NOMO-1 treated with dmso at 0.1 percent for 144 hours (cell line): ENCODE data around the gene SCAMP2.
"Not testable (repeated sequence)": the region's sequence is repeated elsewhere in the genome, so short reads cannot be mapped to it uniquely, and the experiment has no call there.

Experiments used
- DNase-seq: peaks from one replicate; lab custom pipeline; 2025; ENCODE audit not compliant: unreplicated experiment; lab: John Stamatoyannopoulos, UW

Gene SCAMP2

GRCh38 chr15:74891469-74891868 is 18.3 kb upstream of the SCAMP2 start:
- no peak for DNase-seq

DNA sequence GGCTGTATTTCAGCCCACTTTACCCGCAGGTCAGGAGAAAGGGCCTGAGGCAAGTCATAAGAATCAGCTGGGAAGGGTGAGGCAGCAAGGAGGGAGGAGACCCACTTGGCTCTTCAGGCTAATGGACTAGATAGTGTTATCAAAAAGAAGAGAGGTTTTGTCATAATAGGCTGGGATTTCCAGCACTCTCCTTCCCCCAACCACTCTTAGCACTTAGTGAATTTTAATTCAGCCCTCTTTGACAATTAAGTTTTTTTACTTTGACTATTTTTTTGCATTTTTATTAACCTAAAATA is 17.4 kb upstream of the SCAMP2 start:
- no peak for DNase-seq

DNA sequence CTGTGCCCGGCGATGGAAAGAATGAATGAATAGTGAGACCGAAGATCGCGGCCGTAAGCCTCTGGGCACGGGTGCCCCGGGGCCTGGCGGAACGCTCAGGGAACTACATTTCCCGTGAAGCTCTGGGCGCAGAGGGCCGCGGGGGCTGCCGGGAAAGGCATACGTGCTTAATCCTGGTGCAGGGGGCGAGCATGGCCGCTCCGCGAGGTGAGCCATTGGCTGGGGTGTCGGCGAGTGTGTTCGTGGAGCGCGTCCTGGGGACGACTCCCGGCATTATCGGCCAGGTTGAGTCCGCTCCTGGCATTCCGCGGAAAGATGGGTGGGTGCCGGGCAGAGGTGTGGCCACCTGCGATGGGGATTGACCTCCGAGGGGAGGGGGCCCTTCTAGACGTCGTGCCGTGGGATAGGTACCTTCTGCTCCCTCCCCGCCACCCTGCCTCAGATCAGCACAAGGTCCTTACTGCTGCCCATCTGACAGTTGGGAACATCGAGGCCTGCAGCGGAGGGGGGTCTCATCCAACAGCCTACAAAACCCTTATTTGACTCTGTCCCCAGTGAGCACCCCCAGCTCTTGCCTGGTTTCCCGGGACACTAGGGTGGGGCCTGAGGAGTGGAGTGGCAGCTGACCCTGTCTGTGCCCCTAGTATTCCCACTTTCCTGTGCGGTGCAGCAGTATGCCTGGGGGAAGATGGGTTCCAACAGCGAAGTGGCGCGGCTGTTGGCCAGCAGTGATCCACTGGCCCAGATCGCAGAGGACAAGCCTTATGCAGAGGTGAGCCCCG is 16.9 kb upstream of the SCAMP2 start, which contains the start of gene MPI:
TSS of gene MPI (plus strand) at position 160 of the 782 bp plus-strand sequence. CDS start at position 192, 32 bp downstream.
- peak; percentile 77 for DNase-seq

DNA sequence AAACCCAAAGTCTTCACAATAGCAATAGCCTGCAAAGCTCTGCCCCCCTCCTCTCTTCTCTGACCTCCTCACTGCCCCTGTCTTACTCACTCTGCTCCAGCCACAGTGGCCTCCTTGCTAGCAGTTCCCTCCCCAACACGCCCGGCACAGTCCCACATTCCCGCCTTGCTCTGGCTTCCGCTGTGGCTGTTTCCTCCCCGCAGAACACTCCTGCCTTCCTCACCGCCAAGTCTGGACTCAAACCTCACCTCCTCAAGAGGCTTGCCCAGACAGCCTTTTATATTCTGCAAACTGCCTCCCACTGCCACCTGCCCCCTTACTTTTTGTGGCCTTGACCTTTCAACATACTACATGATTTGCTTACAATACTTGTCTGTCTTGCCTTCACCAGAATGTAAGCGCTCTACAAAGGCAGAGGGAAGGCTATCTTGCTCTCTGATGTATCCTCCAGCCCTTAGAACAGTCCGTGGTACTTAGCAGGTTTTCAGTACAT is 16.3 kb upstream of the SCAMP2 start:
- DNase-seq = no peak

DNA sequence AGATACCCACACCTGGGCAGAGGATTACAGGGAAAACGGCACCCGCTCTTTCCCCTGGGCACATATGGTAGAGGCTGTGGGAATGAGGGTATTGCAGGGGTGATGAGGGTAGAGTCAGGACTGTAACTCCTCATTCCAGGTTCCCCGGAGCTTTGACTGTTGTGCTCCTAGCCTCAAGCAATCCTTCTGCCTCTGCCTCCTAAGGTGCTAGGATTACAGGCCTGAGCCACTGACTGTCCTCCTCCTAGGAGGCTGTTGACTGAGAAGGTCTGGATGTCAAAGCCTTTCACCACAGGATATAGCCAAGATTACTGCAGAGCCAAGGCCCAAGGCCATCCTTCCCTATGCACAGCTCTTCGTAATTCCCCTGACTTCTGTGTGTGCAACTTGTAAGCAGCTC is 15.6 kb upstream of the SCAMP2 start:
- no peak for DNase-seq

- not testable (repeated sequence) for DNase-seq
These were observed 14.5 kb upstream of the SCAMP2 start for GRCh38 chr15:74887537-74888193.

GRCh38 chr15:74885461-74885860 is 12.3 kb upstream of the SCAMP2 start:
- DNase-seq = no peak

GRCh38 chr15:74884428-74885223 is 11.5 kb upstream of the SCAMP2 start:
- DNase-seq = no peak

- DNase-seq = no peak
These were observed 9.4 kb upstream of the SCAMP2 start for GRCh38 chr15:74882528-74882927.

- DNase-seq = no peak
These were observed 5.1 kb upstream of the SCAMP2 start for GRCh38 chr15:74878273-74878672.

- DNase-seq = no peak
These were observed 725 bp upstream of the SCAMP2 start for GRCh38 chr15:74873756-74874424.

DNA sequence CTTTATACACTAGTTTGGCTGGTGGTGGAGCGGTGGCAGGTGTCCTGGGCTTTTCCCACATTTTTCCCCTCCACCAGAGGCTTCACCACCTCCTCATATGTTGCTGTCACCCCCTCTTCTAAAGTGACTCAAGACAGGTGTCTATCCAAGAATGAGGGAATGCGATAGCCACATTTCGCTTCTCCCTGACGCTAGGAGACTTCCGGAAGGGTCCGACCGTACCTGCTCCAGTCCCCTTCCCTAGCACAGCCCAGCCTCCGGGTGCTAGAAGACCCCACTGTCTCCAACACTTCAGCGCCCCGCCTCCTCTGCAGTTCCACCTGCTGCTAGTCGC is 496 bp downstream of the SCAMP2 start:
- no peak for DNase-seq

- no peak for DNase-seq
These were observed 2.5 kb downstream of the SCAMP2 start for GRCh38 chr15:74870436-74871215.

DNA sequence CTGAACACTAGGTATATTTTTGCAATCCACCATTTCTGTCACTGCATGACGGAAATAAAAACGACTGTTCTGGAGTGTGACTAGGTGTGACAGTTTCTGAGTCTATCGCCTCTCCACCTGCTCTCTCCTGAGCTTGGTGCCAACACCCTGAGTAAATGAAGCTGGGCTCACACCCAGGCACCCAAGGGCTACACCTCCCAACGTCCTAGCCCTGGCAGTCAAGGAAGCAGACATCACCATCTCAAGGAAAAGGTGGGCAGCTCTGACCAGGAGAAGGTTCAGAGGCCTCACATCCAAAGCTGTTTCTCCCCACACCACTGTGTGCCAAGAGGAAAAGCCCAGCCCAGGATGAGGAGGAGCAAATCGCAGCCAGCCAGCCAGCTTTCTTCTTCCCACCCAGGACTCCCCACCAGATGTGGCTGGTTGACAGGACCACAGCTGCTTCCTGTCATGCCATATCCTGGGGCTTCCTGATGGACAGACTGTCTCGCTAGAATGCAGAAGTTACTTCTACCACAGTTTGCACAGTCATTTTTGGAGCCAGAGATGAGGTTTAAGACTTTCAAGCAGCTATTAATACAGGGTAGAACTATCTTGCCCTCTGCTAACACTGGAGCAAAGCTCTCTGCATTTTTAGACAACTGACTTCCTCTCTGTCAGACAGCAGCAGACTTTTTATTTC is 3.3 kb downstream of the SCAMP2 start:
- peak; percentile 86 for DNase-seq

- DNase-seq = no peak
These were observed 3.8 kb downstream of the SCAMP2 start for GRCh38 chr15:74869372-74869725.

DNA sequence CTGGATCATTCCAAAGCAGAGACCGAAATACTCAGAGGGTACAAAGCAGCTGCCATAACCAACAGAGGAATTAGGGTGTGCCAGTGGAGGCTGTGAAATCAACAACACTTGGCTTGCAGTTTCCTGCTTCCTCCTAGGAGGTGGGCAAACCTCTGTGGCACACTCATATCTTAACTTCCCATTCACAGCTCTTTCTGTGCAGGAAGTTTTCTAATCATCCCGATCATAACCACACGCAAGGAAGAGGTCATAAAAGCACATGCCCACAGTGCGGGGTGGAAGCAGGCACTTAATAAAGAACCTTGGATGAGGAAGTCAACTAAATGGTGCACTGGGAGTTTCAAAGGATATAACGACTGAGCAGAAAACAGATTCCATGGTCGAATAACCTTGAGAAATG is 5.1 kb downstream of the SCAMP2 start:
- DNase-seq = peak; percentile 62

DNA sequence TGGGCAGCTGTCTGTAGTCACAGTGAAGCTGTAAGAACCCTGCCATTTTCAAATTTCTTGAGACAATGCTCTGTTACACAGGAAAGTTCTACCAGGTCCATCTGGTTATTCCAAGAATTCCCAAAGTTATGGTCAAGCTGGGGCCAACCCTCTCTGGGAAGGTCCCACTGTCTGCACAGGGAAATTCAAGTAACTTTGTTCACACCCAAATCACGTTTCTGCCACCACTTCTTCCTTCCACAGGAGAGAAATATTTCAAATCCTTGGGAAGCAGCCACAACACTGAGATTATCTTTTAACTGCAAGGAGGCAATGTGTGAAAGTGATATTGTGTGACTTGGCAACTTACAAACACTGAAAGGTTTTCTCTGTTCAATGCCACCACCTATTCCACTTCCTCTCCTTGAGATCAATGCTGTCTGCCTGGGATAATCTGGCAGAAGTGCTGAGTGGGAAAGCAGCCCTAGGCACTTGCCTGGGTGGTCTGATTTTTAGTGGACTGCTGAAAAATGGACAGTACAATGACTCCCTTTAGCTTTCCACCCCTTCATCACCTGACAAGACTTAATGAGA is 5.6 kb downstream of the SCAMP2 start:
- DNase-seq = no peak

- no peak for DNase-seq
These were observed 7.1 kb downstream of the SCAMP2 start for GRCh38 chr15:74866090-74866489.

DNA sequence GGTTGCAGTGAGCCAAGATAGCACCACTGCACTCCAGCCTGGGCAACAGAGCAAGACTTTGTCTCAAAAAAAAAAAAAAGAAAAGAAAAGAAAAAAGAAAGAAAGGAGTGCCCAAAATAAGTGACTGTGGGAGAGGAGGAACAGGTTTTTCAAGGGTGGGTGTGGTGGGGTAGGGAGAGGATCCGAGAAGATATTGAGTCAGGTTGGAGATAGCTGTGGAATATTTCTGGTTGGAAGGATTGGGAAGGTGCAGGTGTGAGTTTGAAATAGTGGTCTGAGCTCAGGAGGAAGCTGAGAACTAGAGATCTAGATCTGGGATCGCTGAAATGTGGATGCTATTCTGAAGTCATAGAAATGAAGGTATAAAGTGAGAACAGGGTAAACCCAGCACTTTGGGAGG is 7.8 kb downstream of the SCAMP2 start:
- DNase-seq = no peak

DNA sequence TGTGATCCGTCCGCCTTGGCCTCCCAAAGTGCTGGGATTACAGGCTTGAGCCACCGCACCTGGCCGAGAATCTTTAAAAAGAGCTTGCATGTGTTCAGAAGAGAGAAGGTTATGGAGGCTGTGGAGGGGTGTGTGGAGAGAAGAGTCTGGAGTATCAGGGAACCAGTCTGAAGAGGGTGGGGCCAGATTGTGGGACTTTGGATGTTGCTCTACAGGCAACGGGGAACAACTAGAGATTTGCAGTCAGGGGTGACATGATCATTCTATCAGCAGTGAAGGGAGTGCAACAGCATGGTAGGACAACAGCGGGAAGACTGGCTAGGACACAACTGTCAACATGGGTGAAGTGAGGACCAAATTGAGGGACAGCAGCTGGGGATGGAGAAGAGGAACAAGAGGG is 8.9 kb downstream of the SCAMP2 start:
- DNase-seq = no peak
